ENCODE results near the gene ADAT1. TPM values are rescaled to one million over a fixed set of nuclear protein-coding genes. Genes with fewer than 3 reads are reported as not detected.

The ADAT1 gene
- 59.6 TPM for total RNA-seq

DNA sequence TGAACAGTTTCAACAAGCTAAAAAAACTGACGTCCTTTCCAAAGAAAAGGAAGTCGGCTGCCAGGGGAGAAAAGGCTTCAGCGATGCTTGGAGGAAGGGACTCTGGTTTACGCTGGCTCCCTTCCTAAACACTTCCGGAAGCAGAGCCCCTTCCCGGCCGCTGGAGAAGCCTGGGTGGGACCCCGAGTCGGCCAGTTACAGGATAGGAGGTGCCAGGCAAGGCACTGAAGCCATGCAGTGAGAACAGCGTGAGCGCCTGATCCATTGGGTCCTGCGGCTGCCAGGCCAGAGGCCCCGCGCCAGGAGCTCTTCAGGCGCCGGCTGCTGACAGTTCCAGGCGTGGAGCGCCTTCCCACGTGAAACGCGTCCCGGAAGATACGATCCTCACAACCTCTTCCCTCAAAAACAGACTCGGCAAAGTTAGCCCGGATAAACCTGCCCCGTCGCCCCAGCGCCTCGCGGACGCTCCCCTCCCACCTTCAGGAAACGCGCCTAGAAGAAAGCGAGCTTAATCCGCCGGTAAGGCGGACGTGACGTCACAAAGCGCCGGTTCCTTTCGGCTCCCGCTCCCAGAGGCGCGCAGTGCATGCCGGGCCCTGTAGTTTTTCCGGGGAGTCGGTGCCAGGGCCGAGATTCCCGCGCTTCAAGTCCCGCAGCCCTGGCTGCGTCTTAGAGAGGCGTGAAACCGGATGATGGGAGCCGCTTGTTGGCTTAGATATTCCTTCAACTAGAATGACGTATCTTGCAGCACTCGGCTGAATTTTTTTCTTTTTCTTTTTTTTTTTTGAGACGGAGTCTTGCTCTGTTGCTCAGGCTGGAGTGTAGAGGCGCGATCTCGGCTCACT, at the start of gene ADAT1:
ADAT1 (minus strand) TSS at position 521 of the 845 bp plus-strand sequence. CDS start 2,482 bp downstream, outside the sequence.

GRCh38 chr16:75647492-75648264, 24.6 kb upstream of the ADAT1 start, which contains the start of the genes KARS1 and TERF2IP:
TSS of gene KARS1 (minus strand) at chr16:75647665. CDS start at chr16:75647639, 26 bp downstream.
TSS of gene TERF2IP (plus strand) at chr16:75647773. CDS start at chr16:75647883, 110 bp downstream.

DNA sequence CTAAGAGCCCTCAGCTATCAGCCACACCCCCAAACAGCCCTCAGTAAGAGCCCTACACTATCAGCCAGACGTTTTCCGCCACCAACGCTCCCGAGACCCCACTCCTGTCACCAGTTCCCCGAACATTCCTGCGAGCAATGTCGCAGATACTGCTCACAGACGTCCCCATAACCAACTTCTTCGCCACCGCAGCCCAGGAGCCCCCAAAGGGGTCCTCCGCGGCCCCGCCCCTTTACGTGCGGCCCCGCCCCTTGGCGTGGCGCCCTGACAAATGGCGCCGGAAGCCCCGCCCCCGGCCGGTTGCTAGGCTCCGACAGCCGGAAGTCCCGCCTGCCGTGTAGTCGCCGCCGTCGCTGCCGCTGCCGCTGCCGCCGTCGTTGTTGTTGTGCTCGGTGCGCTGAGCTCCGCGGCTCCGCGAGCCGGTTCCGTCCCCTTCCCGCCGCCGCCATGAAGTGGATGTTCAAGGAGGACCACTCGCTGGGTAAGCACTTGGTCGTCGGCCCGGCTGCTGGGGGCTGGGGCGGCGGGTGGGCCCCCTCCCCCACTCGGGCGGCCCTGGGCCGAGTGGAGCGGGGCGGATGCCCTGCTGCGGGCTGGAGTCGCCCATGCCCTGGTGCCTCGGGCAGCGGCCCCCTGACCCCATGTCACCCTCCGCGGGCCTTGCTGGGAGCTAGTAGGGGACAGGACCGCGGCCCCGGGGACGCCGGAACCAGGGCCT, 56.9 kb downstream of the ADAT1 start, which contains the start of gene GABARAPL2:
GABARAPL2 (plus strand) TSS at position 340 of the 718 bp plus-strand sequence; CDS start at position 448, 108 bp downstream.

DNA sequence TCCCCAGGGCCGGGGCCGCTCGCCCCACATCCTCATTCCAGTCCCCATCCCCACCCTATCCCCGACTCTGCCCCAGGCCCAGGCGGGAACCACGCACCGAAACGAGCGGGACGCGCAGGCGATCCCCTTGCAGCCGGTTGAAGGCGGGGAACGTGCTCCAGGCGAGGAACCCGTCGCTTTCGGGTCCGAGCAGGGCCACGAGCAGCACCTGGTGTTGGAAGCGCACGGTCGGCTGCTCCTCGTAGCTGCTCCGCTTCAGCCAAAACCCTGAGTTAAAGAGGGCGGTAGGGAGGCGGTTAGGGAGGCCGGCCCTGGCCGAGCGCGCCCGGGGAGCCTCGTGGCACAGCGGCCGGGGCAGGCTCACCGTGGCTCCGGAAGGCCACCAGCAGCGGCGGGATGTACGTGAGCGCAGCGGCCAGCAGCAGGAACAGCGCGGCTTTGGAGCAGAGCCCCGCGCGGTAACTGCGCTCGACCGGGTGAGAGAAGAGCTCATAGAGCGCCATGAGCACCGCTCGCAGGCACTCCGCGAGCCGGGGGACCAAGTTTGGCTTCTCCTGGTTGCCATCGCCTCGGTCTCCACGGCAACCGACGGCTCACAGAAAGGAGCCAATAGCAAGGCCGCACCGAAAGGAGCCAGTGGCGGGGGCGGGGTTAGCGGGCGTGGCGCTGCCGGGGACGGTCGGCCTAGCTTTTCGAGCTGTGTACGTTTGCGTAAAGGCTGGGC, 67.2 kb downstream of the ADAT1 start, which contains the start of gene TMEM231:
TMEM231 (minus strand) TSS at position 546 of the 724 bp plus-strand sequence; CDS start at position 503, 43 bp downstream.

Other genes starting within 250 kb of the ADAT1 start
- gene CFDP1, start 189.8 kb downstream of the ADAT1 start, total RNA-seq = 110 TPM
- 60.4 TPM for gene TMEM170A, start 158.6 kb downstream of the ADAT1 start, total RNA-seq
- 2.7 TPM for gene CHST6, start 127.8 kb downstream of the ADAT1 start, total RNA-seq
- 1.6 TPM for gene CHST5, start 87.2 kb downstream of the ADAT1 start, total RNA-seq
- 26.7 TPM for gene TMEM231, start 67.0 kb downstream of the ADAT1 start, total RNA-seq
- gene GABARAPL2, start 56.9 kb downstream of the ADAT1 start, total RNA-seq = 125 TPM
- gene KARS1, start 24.4 kb upstream of the ADAT1 start, total RNA-seq = 97.9 TPM
- gene TERF2IP, start 24.5 kb upstream of the ADAT1 start, total RNA-seq = 167 TPM
- not detected for gene CPHXL2, start 53.7 kb upstream of the ADAT1 start, total RNA-seq
- gene DUXB, start 78.2 kb upstream of the ADAT1 start, total RNA-seq = not detected
- gene CPHXL, start 103.2 kb upstream of the ADAT1 start, total RNA-seq = not detected